ENCODE measurements around the gene PTPRO. TPM values are rescaled to one million over a fixed set of nuclear protein-coding genes. Genes with fewer than 3 reads are reported as not detected.
A peak's percentile ranks its signal among the peaks of the same experiment; 100 is the strongest.

PTPRO gene
- total and polyA plus RNA-seq, 2 donors, result 2.9 to 3.9 TPM

- Histone ChIP-seq H3K9me3 (ENCODE audit: control insufficient read depth in 2 of 2, insufficient read depth in 1 of 2, low read length in 1 of 2) (no peaks in the 10 kb centered on the region), H3K27me3 (ENCODE audit: control insufficient read depth in 2 of 2, insufficient read depth in 1 of 2, low read length in 1 of 2) (no peaks in the 10 kb centered on the region), H3K4me3 (ENCODE audit: low read length in 2 of 2) (no peak overlapping the region), H3K4me1 (ENCODE audit: control insufficient read depth in 2 of 2, insufficient read depth in 2 of 2, low read length in 2 of 2) (no peaks in the 10 kb centered on the region), H3K36me3 (ENCODE audit: control insufficient read depth in 2 of 2, insufficient read depth in 2 of 2, low read length in 1 of 2) (no peaks in the 10 kb centered on the region), H3K27ac (ENCODE audit: low read depth in 1 of 2, low read length in 1 of 2) (no peak overlapping the region)
- DNase-seq (ENCODE audit: low read depth in 6 of 9, low spot score in 9 of 9), result no peak
Observed at GRCh38 chr12:15488481-15488880, 166.2 kb downstream of the PTPRO start.

DNA sequence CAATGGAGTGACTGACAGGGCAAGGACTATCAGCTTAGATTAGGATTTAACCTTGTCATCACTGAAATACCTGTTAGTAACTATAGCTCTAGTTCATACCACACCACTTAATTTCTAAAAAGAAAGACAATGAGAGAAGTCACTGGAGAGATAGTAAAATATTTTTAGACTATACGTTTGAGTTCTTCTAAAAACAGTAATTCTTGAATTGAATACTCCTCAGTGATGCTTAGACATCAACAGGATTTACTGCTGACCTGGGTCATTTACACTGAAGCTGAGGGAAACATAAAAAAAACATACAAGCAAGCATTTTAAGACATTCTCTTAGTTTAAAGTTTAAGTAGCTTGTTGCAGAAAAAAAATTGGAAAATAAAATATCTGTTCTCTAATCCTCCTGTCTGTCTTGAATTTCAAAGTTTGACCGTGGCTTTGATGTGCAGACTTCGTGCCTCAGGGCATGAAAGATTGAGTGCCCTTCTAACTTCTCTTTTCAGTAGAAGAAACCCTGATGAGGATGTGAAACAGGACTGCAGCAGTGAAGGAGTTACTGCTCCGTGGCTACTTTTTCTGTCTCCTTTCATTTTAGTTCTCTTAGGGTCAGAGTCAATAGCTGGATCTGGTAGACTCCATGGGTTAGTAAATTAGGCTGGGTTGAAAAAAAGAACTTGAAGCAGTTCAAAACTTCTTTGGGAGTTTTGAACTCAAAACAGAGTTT, 172.2 kb downstream of the PTPRO start:
- Histone ChIP-seq H3K9me3 (ENCODE audit: control insufficient read depth in 2 of 2, insufficient read depth in 1 of 2, low read length in 1 of 2) (no peaks in the 10 kb centered on the region), H3K4me1 (ENCODE audit: control insufficient read depth in 2 of 2, insufficient read depth in 2 of 2, low read length in 2 of 2) (no peaks in the 10 kb centered on the region), H3K27ac (ENCODE audit: low read depth in 1 of 2, low read length in 1 of 2) (no peak overlapping the region), H3K36me3 (ENCODE audit: control insufficient read depth in 2 of 2, insufficient read depth in 2 of 2, low read length in 1 of 2) (no peaks in the 10 kb centered on the region), H3K27me3 (ENCODE audit: control insufficient read depth in 2 of 2, insufficient read depth in 1 of 2, low read length in 1 of 2) (no peaks in the 10 kb centered on the region), H3K4me3 (ENCODE audit: low read length in 2 of 2) (no peak overlapping the region)
- WGBS, result 57% methylated on average over 4 of the region's 4 CpGs
- no peak for DNase-seq (ENCODE audit: low read depth in 6 of 9, low spot score in 9 of 9)

GRCh38 chr12:15495746-15496145, 173.4 kb downstream of the PTPRO start:
- Histone ChIP-seq H3K4me3 (ENCODE audit: low read length in 2 of 2) (no peak overlapping the region), H3K9me3 (ENCODE audit: control insufficient read depth in 2 of 2, insufficient read depth in 1 of 2, low read length in 1 of 2) (no peaks in the 10 kb centered on the region), H3K27me3 (ENCODE audit: control insufficient read depth in 2 of 2, insufficient read depth in 1 of 2, low read length in 1 of 2) (no peaks in the 10 kb centered on the region), H3K4me1 (ENCODE audit: control insufficient read depth in 2 of 2, insufficient read depth in 2 of 2, low read length in 2 of 2) (no peaks in the 10 kb centered on the region), H3K36me3 (ENCODE audit: control insufficient read depth in 2 of 2, insufficient read depth in 2 of 2, low read length in 1 of 2) (no peaks in the 10 kb centered on the region), H3K27ac (ENCODE audit: low read depth in 1 of 2, low read length in 1 of 2) (no peak overlapping the region)
- no peak for DNase-seq (ENCODE audit: low read depth in 6 of 9, low spot score in 9 of 9)
- WGBS, result 0% methylated on average over 1 of the region's 1 CpG

GRCh38 chr12:15496738-15497137, 174.4 kb downstream of the PTPRO start:
- H3K27me3 ChIP-seq (ENCODE audit: control insufficient read depth in 2 of 2, insufficient read depth in 1 of 2, low read length in 1 of 2), result no peaks in the 10 kb centered on the region
- H3K4me3 ChIP-seq (ENCODE audit: low read length in 2 of 2), result no peak overlapping the region
- no peaks in the 10 kb centered on the region for H3K4me1 ChIP-seq (ENCODE audit: control insufficient read depth in 2 of 2, insufficient read depth in 2 of 2, low read length in 2 of 2)
- no peaks in the 10 kb centered on the region for H3K36me3 ChIP-seq (ENCODE audit: control insufficient read depth in 2 of 2, insufficient read depth in 2 of 2, low read length in 1 of 2)
- no peak overlapping the region for H3K27ac ChIP-seq (ENCODE audit: low read depth in 1 of 2, low read length in 1 of 2)
- no peak for DNase-seq (ENCODE audit: low read depth in 6 of 9, low spot score in 9 of 9)
- H3K9me3 ChIP-seq (ENCODE audit: control insufficient read depth in 2 of 2, insufficient read depth in 1 of 2, low read length in 1 of 2), result no peaks in the 10 kb centered on the region

GRCh38 chr12:15497671-15498292, 175.5 kb downstream of the PTPRO start:
- 52% methylated on average over 4 of the region's 4 CpGs for WGBS
- Histone ChIP-seq H3K9me3 (ENCODE audit: control insufficient read depth in 2 of 2, insufficient read depth in 1 of 2, low read length in 1 of 2) (no peaks in the 10 kb centered on the region), H3K27me3 (ENCODE audit: control insufficient read depth in 2 of 2, insufficient read depth in 1 of 2, low read length in 1 of 2) (no peaks in the 10 kb centered on the region), H3K27ac (ENCODE audit: low read depth in 1 of 2, low read length in 1 of 2) (no peak overlapping the region), H3K36me3 (ENCODE audit: control insufficient read depth in 2 of 2, insufficient read depth in 2 of 2, low read length in 1 of 2) (no peaks in the 10 kb centered on the region), H3K4me3 (ENCODE audit: low read length in 2 of 2) (no peak overlapping the region), H3K4me1 (ENCODE audit: control insufficient read depth in 2 of 2, insufficient read depth in 2 of 2, low read length in 2 of 2) (no peaks in the 10 kb centered on the region)
- DNase-seq (ENCODE audit: low read depth in 6 of 9, low spot score in 9 of 9), result peak in 1 of 9 donors; percentile 5

GRCh38 chr12:15502211-15502610, 179.9 kb downstream of the PTPRO start:
- Histone ChIP-seq H3K9me3 (ENCODE audit: control insufficient read depth in 2 of 2, insufficient read depth in 1 of 2, low read length in 1 of 2) (no peaks in the 10 kb centered on the region), H3K36me3 (ENCODE audit: control insufficient read depth in 2 of 2, insufficient read depth in 2 of 2, low read length in 1 of 2) (no peaks in the 10 kb centered on the region), H3K27me3 (ENCODE audit: control insufficient read depth in 2 of 2, insufficient read depth in 1 of 2, low read length in 1 of 2) (no peaks in the 10 kb centered on the region), H3K4me3 (ENCODE audit: low read length in 2 of 2) (no peak overlapping the region), H3K4me1 (ENCODE audit: control insufficient read depth in 2 of 2, insufficient read depth in 2 of 2, low read length in 2 of 2) (no peaks in the 10 kb centered on the region), H3K27ac (ENCODE audit: low read depth in 1 of 2, low read length in 1 of 2) (no peak overlapping the region)
- 52% methylated on average over 2 of the region's 2 CpGs for WGBS
- no peak for DNase-seq (ENCODE audit: low read depth in 6 of 9, low spot score in 9 of 9)

- no peaks in the 10 kb centered on the region for H3K36me3 ChIP-seq (ENCODE audit: control insufficient read depth in 2 of 2, insufficient read depth in 2 of 2, low read length in 1 of 2)
- 93% methylated on average over 4 of the region's 4 CpGs for WGBS
- DNase-seq (ENCODE audit: low read depth in 6 of 9, low spot score in 9 of 9), result no peak
- H3K4me1 ChIP-seq (ENCODE audit: control insufficient read depth in 2 of 2, insufficient read depth in 2 of 2, low read length in 2 of 2), result no peaks in the 10 kb centered on the region
- no peak overlapping the region for H3K27ac ChIP-seq (ENCODE audit: low read depth in 1 of 2, low read length in 1 of 2)
- no peaks in the 10 kb centered on the region for H3K27me3 ChIP-seq (ENCODE audit: control insufficient read depth in 2 of 2, insufficient read depth in 1 of 2, low read length in 1 of 2)
- no peak overlapping the region for H3K4me3 ChIP-seq (ENCODE audit: low read length in 2 of 2)
- no peaks in the 10 kb centered on the region for H3K9me3 ChIP-seq (ENCODE audit: control insufficient read depth in 2 of 2, insufficient read depth in 1 of 2, low read length in 1 of 2)
Observed at GRCh38 chr12:15505616-15506015, 183.3 kb downstream of the PTPRO start.

DNA sequence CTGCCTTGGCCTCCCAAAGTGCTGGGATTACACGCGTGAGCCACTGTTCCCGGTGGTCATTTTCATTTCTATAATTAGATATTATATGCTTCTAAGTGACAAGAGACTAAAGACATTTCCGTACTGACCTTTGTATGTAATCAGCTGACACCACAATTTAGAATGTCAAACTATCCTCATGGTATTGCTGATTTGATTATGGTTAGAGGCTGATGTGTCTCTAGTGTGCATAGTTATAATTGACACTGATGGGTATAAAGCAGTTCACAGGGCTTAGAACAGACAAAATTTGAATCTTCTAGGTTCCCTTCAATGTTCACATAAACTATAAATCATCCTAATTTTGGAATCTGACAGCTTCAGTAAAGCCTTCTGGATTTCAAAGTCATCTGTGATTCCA, 192.7 kb downstream of the PTPRO start:
- Histone ChIP-seq H3K9me3 (ENCODE audit: control insufficient read depth in 2 of 2, insufficient read depth in 1 of 2, low read length in 1 of 2) (no peaks in the 10 kb centered on the region), H3K4me3 (ENCODE audit: low read length in 2 of 2) (no peak overlapping the region), H3K36me3 (ENCODE audit: control insufficient read depth in 2 of 2, insufficient read depth in 2 of 2, low read length in 1 of 2) (no peaks in the 10 kb centered on the region), H3K27ac (ENCODE audit: low read depth in 1 of 2, low read length in 1 of 2) (no peak overlapping the region), H3K4me1 (ENCODE audit: control insufficient read depth in 2 of 2, insufficient read depth in 2 of 2, low read length in 2 of 2) (no peaks in the 10 kb centered on the region), H3K27me3 (ENCODE audit: control insufficient read depth in 2 of 2, insufficient read depth in 1 of 2, low read length in 1 of 2) (no peaks in the 10 kb centered on the region)
- WGBS, result 72% methylated on average over 4 of the region's 4 CpGs
- DNase-seq (ENCODE audit: low read depth in 6 of 9, low spot score in 9 of 9), result no peak

DNA sequence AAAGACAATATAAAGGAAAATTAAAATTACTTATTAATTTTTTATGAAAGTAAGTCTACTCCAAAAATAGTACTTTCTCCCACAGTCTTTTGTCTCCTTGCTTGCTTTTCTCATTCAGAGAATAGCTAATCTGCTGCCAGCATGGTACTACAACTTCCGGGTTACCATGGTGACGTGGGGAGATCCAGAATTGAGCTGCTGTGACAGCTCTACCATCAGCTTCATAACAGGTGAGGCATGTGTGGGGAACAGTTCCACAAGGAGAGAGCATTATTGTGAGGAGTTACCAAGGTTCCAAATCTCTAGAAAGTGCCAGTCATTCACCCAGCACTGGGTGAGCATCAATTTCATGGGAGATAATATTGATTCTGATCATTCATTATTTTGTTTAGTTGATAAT, 197.8 kb downstream of the PTPRO start:
- Histone ChIP-seq H3K4me1 (ENCODE audit: control insufficient read depth in 2 of 2, insufficient read depth in 2 of 2, low read length in 2 of 2) (no peaks in the 10 kb centered on the region), H3K27me3 (ENCODE audit: control insufficient read depth in 2 of 2, insufficient read depth in 1 of 2, low read length in 1 of 2) (no peaks in the 10 kb centered on the region), H3K27ac (ENCODE audit: low read depth in 1 of 2, low read length in 1 of 2) (no peak overlapping the region), H3K36me3 (ENCODE audit: control insufficient read depth in 2 of 2, insufficient read depth in 2 of 2, low read length in 1 of 2) (no peaks in the 10 kb centered on the region), H3K9me3 (ENCODE audit: control insufficient read depth in 2 of 2, insufficient read depth in 1 of 2, low read length in 1 of 2) (no peaks in the 10 kb centered on the region), H3K4me3 (ENCODE audit: low read length in 2 of 2) (no peak overlapping the region)
- 83% methylated on average over 2 of the region's 2 CpGs for WGBS
- DNase-seq (ENCODE audit: low read depth in 6 of 9, low spot score in 9 of 9), result no peak

Data from thymus (tissue), 11 donors.